ENCODE measurements around the gene USP30. TPM values are rescaled to one million over a fixed set of nuclear protein-coding genes. Genes with fewer than 3 reads are reported as not detected.

USP30 gene
- total and polyA plus RNA-seq, 10 of the 15 experiments (the other 5 are each of a cell fraction or from before 2014, with no cell fraction given) = 2.1 to 16.2 (median 6.4) TPM

DNA sequence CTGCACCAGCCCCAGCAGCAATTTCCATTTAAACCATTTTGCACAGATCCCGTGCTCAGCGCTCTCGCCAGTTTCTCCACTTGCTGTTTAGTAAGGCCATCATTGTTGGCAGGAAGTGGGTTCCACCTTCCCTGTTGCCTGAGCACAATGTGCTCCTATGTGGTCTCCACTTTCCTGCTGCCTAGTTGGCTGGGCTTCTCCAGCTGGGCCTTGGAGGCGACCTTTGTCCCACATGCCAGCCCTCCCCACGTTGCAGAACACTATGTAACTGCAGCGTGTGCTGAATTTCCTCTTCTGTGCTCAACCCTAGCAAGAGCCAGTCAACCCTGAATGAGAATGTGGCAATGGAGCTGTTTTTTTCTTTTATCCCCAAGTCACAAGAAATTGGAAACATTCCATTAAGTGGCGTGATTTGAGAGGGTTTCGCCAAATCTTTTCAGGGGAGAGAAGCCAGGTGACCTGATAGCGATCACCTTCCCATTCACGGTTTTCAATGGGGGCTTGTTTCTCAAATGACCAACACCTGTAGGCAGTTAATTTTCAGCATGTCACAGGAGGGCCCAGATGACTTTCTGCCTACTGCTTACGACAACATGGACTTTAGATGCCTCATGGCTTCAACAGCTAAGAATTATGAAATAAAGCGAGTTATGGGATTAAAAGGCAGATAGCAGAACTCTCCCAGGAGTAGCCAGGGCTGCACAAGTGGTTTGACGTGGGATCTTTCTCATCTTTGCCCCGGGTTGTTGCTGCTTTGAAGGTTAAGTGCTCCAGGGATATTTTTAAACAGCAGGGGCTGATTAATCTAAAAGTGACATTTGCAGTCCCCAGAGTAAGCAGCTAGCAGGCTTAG is 63.6 kb downstream of the USP30 start, which contains the start of gene ACACB:
ACACB (plus strand) TSS at position 830 of the 853 bp plus-strand sequence. CDS start 22,819 bp downstream, outside the sequence.
- no peaks in the 10 kb centered on the region for H3K27me3 ChIP-seq (replicated peaks in 1 of 2; ENCODE audit: control insufficient read depth in 2 of 2, insufficient read depth in 2 of 2, low read length in 1 of 2)
- H3K9me3 ChIP-seq (replicated peaks; ENCODE audit: control insufficient read depth, insufficient read depth, low read length) = no peaks in the 10 kb centered on the region
- no peak within 1 kb of the TSS for H3K4me3 ChIP-seq
- no peak within 1 kb of the TSS for H3K4me2 ChIP-seq (ENCODE audit: control insufficient read depth, insufficient read depth)
- ChIA-PET CTCF (no interaction called here), SMC1A (ENCODE audit: uncharacterized antibody, unreplicated experiment) (no interaction called here), POLR2A (no interaction called here), RAD21 (ENCODE audit: unreplicated experiment) (no interaction called here)
- no peak within 1 kb of the TSS for H3K27ac ChIP-seq (ENCODE audit: control insufficient read depth, insufficient read depth)
- no peak for ATAC-seq
- no peaks in the 10 kb centered on the region for H4K20me1 ChIP-seq (ENCODE audit: control insufficient read depth, insufficient read depth)
- in situ Hi-C loops (cut with MboI) = no loop called here
- no peak within 1 kb of the TSS for H3K9ac ChIP-seq (ENCODE audit: control insufficient read depth, insufficient read depth, low read length)
- no peak within 1 kb of the TSS for H2AFZ ChIP-seq (ENCODE audit: control insufficient read depth, low read depth, low read length)
- FAIRE-seq = no peak
- BruUV-seq (replicated peaks) = no TSS peak
- TF ChIP-seq, protein P1, sequence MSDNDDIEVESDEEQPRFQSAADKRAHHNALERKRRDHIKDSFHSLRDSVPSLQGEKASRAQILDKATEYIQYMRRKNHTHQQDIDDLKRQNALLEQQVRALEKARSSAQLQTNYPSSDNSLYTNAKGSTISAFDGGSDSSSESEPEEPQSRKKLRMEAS (IDR thresholded peaks at IDR 0.05; ENCODE audit: low read depth, low read length) = no peak
- TF ChIP-seq, protein P2, sequence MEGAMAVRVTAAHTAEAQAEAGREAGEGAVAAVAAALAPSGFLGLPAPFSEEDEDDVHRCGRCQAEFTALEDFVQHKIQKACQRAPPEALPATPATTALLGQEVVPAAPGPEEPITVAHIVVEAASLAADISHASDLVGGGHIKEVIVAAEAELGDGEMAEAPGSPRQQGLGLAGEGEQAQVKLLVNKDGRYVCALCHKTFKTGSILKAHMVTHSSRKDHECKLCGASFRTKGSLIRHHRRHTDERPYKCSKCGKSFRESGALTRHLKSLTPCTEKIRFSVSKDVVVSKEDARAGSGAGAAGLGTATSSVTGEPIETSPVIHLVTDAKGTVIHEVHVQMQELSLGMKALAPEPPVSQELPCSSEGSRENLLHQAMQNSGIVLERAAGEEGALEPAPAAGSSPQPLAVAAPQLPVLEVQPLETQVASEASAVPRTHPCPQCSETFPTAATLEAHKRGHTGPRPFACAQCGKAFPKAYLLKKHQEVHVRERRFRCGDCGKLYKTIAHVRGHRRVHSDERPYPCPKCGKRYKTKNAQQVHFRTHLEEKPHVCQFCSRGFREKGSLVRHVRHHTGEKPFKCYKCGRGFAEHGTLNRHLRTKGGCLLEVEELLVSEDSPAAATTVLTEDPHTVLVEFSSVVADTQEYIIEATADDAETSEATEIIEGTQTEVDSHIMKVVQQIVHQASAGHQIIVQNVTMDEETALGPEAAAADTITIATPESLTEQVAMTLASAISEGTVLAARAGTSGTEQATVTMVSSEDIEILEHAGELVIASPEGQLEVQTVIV (IDR thresholded peaks at IDR 0.05; ENCODE audit: borderline replicate concordance, partially characterized antibody) = no peak
- TF ChIP-seq RUNX3 (IDR thresholded peaks at IDR 0.05; ENCODE audit: low read length) (no peak), NFYB (IDR thresholded peaks at IDR 0.05; ENCODE audit: insufficient read depth, low read depth, low read length) (no peak)
- intact Hi-C loops (cut with micrococcal nuclease; ENCODE audit: unreplicated experiment) = no loop called here
- DNase-seq (ENCODE audit: low read depth, low spot score) = no peak
- 61% methylated on average over 14 of the region's 14 CpGs for WGBS (ENCODE audit: insufficient coverage, insufficient replicate concordance, low lambda C conversion rate, missing lambda C conversion rate)
- H3K36me3 ChIP-seq (ENCODE audit: control insufficient read depth in 2 of 2, insufficient read depth in 2 of 2, low read length in 1 of 2) = peaks cover 0 to 2% of the 10 kb centered on the region in 2 experiments; a peak in 1 of 4 replicates
- H3K79me2 ChIP-seq (ENCODE audit: control insufficient read depth, insufficient read depth, low read length) = no peaks in the 10 kb centered on the region
- no peaks in the 10 kb centered on the region for H3K4me1 ChIP-seq (ENCODE audit: control insufficient read depth, insufficient read depth, low read length)

Data from GM12878 (cell line).